ENCODE results near the gene STRN. TPM values are rescaled to one million over a fixed set of nuclear protein-coding genes. Genes with fewer than 3 reads are reported as not detected.
"Not testable (repeated sequence)": the region's sequence is repeated elsewhere in the genome, so short reads cannot be mapped to it uniquely, and the experiment has no call there.

Gene STRN
- polyA plus RNA-seq, 3 donors: 23.7 to 25.6 (median 25.3) TPM

GRCh38 chr2:36918307-36918706 is 48.0 kb downstream of the STRN start:
- no peak for DNase-seq (ENCODE audit: low read depth in 3 of 3, low spot score in 2 of 3)

GRCh38 chr2:36915627-36916026 is 50.7 kb downstream of the STRN start:
- DNase-seq (ENCODE audit: low read depth in 3 of 3, low spot score in 2 of 3): no peak

GRCh38 chr2:36912695-36913094 is 53.6 kb downstream of the STRN start:
- no peak for DNase-seq (ENCODE audit: low read depth in 3 of 3, low spot score in 2 of 3)

- no peak for DNase-seq (ENCODE audit: low read depth in 3 of 3, low spot score in 2 of 3)
Measured at GRCh38 chr2:36911012-36911411, 55.3 kb downstream of the STRN start.

GRCh38 chr2:36906277-36906676 is 60.1 kb downstream of the STRN start:
- DNase-seq (ENCODE audit: low read depth in 3 of 3, low spot score in 2 of 3): no peak

GRCh38 chr2:36904636-36905035 is 61.7 kb downstream of the STRN start:
- DNase-seq (ENCODE audit: low read depth in 3 of 3, low spot score in 2 of 3): no peak

- no peak for DNase-seq (ENCODE audit: low read depth in 3 of 3, low spot score in 2 of 3)
Measured at GRCh38 chr2:36902385-36903120, 63.8 kb downstream of the STRN start.

GRCh38 chr2:36892805-36893204 is 73.5 kb downstream of the STRN start:
- no peak for DNase-seq (ENCODE audit: low read depth in 3 of 3, low spot score in 2 of 3)

- DNase-seq (ENCODE audit: low read depth in 3 of 3, low spot score in 2 of 3): no peak
Measured at GRCh38 chr2:36889795-36890194, 76.5 kb downstream of the STRN start.

- not testable (repeated sequence) for DNase-seq (ENCODE audit: low read depth in 3 of 3, low spot score in 2 of 3)
Measured at GRCh38 chr2:36887095-36887494, 79.2 kb downstream of the STRN start.

- no peak for DNase-seq (ENCODE audit: low read depth in 3 of 3, low spot score in 2 of 3)
Measured at GRCh38 chr2:36886664-36887063, 79.7 kb downstream of the STRN start.

- DNase-seq (ENCODE audit: low read depth in 3 of 3, low spot score in 2 of 3): no peak
Measured at GRCh38 chr2:36885605-36886004, 80.7 kb downstream of the STRN start.

- DNase-seq (ENCODE audit: low read depth in 3 of 3, low spot score in 2 of 3): no peak
Measured at GRCh38 chr2:36882532-36882931, 83.8 kb downstream of the STRN start.

- no peak for DNase-seq (ENCODE audit: low read depth in 3 of 3, low spot score in 2 of 3)
Measured at GRCh38 chr2:36881816-36882215, 84.5 kb downstream of the STRN start.

- no peak for DNase-seq (ENCODE audit: low read depth in 3 of 3, low spot score in 2 of 3)
Measured at GRCh38 chr2:36878429-36878828, 87.9 kb downstream of the STRN start.

GRCh38 chr2:36871068-36871707 is 95.1 kb downstream of the STRN start:
- no peak for DNase-seq (ENCODE audit: low read depth in 3 of 3, low spot score in 2 of 3)

- no peak for DNase-seq (ENCODE audit: low read depth in 3 of 3, low spot score in 2 of 3)
Measured at GRCh38 chr2:36869606-36870005, 96.7 kb downstream of the STRN start.

GRCh38 chr2:36861896-36862295 is 104.4 kb downstream of the STRN start:
- no peak for DNase-seq (ENCODE audit: low read depth in 3 of 3, low spot score in 2 of 3)

GRCh38 chr2:36859366-36859792 is 107.0 kb downstream of the STRN start:
- no peak for DNase-seq (ENCODE audit: low read depth in 3 of 3, low spot score in 2 of 3)

- no peak for DNase-seq (ENCODE audit: low read depth in 3 of 3, low spot score in 2 of 3)
Measured at GRCh38 chr2:36858551-36859365, 107.6 kb downstream of the STRN start.

GRCh38 chr2:36857713-36858112 is 108.6 kb downstream of the STRN start:
- no peak for DNase-seq (ENCODE audit: low read depth in 3 of 3, low spot score in 2 of 3)

GRCh38 chr2:36855429-36855828 is 110.9 kb downstream of the STRN start:
- no peak for DNase-seq (ENCODE audit: low read depth in 3 of 3, low spot score in 2 of 3)

Data from right renal cortex interstitium (tissue), 3 donors.